Body of pancreas (tissue), 4 donors: ENCODE measurements around the gene PAPPA.

Experiments used
- CTCF ChIP-seq, 7 experiments: fragments of 450-650 bp in 4 of 7; fragments of 200-600 bp in 3 of 7; sonication (generic) in 3 of 7; IDR thresholded peaks; one replicate each; pipeline ENCODE4 v1.5.1; 2016 to 2019; ENCODE audit warnings: antibody characterized with exemption in 7 of 7
- POLR2A ChIP-seq, 3 donors: fragments of 450-650 bp; IDR thresholded peaks; one replicate each; pipeline ENCODE4 v1.6.1; 2016; ENCODE audit warnings: antibody characterized with exemption in 3 of 3, mild to moderate bottlenecking in 2 of 3

GRCh38 chr9:116160676-116161571, 7.3 kb downstream of the PAPPA start:
- no peak for TF ChIP-seq CTCF (IDR thresholded peaks at IDR 0.05)
- TF ChIP-seq POLR2A (IDR thresholded peaks at IDR 0.05) = no peak
